Measurements from ENCODE around the gene BBLN. TPM values are rescaled to one million over a fixed set of nuclear protein-coding genes. Genes with fewer than 3 reads are reported as not detected.

Gene BBLN
- total RNA-seq, 1 experiment from 2014 or later, result 48.5 TPM

GRCh38 chr9:128145536-128145935, 14.5 kb upstream of the BBLN start:
- in situ Hi-C loops (cut with HindIII; ENCODE audit: low pct_unique_long_range_greater_than_20kb, low sequenced_read_pairs), result no loop called here
- peaks cover 5% of the 10 kb centered on the region for H3K4me1 ChIP-seq (ENCODE audit: control insufficient read depth, insufficient read depth, low read length)

GRCh38 chr9:128145951-128146351, 14.1 kb upstream of the BBLN start:
- in situ Hi-C loops (cut with HindIII; ENCODE audit: low pct_unique_long_range_greater_than_20kb, low sequenced_read_pairs), result no loop called here
- intact Hi-C loops (cut with micrococcal nuclease; ENCODE audit: unreplicated experiment), result no loop called here
- H3K36me3 ChIP-seq (ENCODE audit: control insufficient read depth, insufficient read depth, low read length), result no peaks in the 10 kb centered on the region
- DNase-seq (ENCODE audit: low read depth, low spot score) (no peak), ATAC-seq (no peak)
- no peak overlapping the region for H3K4me3 ChIP-seq (ENCODE audit: low read depth in 2 of 2, low read length in 2 of 2)
- H3K27ac ChIP-seq (ENCODE audit: low read length), result no peak overlapping the region
- H3K4me1 ChIP-seq (ENCODE audit: control insufficient read depth, insufficient read depth, low read length), result peaks cover 5% of the 10 kb centered on the region
- TF ChIP-seq, protein P1, sequence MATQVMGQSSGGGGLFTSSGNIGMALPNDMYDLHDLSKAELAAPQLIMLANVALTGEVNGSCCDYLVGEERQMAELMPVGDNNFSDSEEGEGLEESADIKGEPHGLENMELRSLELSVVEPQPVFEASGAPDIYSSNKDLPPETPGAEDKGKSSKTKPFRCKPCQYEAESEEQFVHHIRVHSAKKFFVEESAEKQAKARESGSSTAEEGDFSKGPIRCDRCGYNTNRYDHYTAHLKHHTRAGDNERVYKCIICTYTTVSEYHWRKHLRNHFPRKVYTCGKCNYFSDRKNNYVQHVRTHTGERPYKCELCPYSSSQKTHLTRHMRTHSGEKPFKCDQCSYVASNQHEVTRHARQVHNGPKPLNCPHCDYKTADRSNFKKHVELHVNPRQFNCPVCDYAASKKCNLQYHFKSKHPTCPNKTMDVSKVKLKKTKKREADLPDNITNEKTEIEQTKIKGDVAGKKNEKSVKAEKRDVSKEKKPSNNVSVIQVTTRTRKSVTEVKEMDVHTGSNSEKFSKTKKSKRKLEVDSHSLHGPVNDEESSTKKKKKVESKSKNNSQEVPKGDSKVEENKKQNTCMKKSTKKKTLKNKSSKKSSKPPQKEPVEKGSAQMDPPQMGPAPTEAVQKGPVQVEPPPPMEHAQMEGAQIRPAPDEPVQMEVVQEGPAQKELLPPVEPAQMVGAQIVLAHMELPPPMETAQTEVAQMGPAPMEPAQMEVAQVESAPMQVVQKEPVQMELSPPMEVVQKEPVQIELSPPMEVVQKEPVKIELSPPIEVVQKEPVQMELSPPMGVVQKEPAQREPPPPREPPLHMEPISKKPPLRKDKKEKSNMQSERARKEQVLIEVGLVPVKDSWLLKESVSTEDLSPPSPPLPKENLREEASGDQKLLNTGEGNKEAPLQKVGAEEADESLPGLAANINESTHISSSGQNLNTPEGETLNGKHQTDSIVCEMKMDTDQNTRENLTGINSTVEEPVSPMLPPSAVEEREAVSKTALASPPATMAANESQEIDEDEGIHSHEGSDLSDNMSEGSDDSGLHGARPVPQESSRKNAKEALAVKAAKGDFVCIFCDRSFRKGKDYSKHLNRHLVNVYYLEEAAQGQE (IDR thresholded peaks at IDR 0.05; ENCODE audit: insufficient read depth in 1 of 2, low read depth in 2 of 2, low read length in 1 of 2), result no peak
- TF ChIP-seq TCF7L2 (IDR thresholded peaks at IDR 0.05; ENCODE audit: low read depth, low read length) (no peak), POLR2AphosphoS5 (IDR thresholded peaks at IDR 0.05; ENCODE audit: low read depth, low read length) (no peak), SIN3A (IDR thresholded peaks at IDR 0.05; ENCODE audit: borderline replicate concordance, insufficient read depth, low read depth, low read length) (no peak)
- TF ChIP-seq, protein P2, sequence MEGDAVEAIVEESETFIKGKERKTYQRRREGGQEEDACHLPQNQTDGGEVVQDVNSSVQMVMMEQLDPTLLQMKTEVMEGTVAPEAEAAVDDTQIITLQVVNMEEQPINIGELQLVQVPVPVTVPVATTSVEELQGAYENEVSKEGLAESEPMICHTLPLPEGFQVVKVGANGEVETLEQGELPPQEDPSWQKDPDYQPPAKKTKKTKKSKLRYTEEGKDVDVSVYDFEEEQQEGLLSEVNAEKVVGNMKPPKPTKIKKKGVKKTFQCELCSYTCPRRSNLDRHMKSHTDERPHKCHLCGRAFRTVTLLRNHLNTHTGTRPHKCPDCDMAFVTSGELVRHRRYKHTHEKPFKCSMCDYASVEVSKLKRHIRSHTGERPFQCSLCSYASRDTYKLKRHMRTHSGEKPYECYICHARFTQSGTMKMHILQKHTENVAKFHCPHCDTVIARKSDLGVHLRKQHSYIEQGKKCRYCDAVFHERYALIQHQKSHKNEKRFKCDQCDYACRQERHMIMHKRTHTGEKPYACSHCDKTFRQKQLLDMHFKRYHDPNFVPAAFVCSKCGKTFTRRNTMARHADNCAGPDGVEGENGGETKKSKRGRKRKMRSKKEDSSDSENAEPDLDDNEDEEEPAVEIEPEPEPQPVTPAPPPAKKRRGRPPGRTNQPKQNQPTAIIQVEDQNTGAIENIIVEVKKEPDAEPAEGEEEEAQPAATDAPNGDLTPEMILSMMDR (IDR thresholded peaks at IDR 0.05), result no peak
- ChIA-PET CTCF (no interaction called here), POLR2A (no interaction called here)
- no TSS peak for BruUV-seq (replicated peaks)
- no peaks in the 10 kb centered on the region for H3K9me3 ChIP-seq (ENCODE audit: control insufficient read depth, insufficient read depth, low read depth, low read length)
- H3K27me3 ChIP-seq (ENCODE audit: control insufficient read depth, insufficient read depth, low read length), result no peaks in the 10 kb centered on the region

More at GRCh38 chr9:128145536-128145935, 14.5 kb upstream of the BBLN start:
- POLR2A ChIA-PET, result no interaction called here
- intact Hi-C loops (cut with micrococcal nuclease; ENCODE audit: unreplicated experiment), result no loop called here
- H3K36me3 ChIP-seq (ENCODE audit: control insufficient read depth, insufficient read depth, low read length), result no peaks in the 10 kb centered on the region
- no peaks in the 10 kb centered on the region for H3K9me3 ChIP-seq (ENCODE audit: control insufficient read depth, insufficient read depth, low read depth, low read length)
- DNase-seq (ENCODE audit: low read depth, low spot score), result no peak
- no peaks in the 10 kb centered on the region for H3K27me3 ChIP-seq (ENCODE audit: control insufficient read depth, insufficient read depth, low read length)
- CTCF ChIA-PET, result no interaction called here
- TF ChIP-seq SIN3A (IDR thresholded peaks at IDR 0.05; ENCODE audit: borderline replicate concordance, insufficient read depth, low read depth, low read length) (no peak), TCF7L2 (IDR thresholded peaks at IDR 0.05; ENCODE audit: low read depth, low read length) (no peak), POLR2AphosphoS5 (IDR thresholded peaks at IDR 0.05; ENCODE audit: low read depth, low read length) (no peak)
- TF ChIP-seq, protein P1 (IDR thresholded peaks at IDR 0.05; ENCODE audit: insufficient read depth in 1 of 2, low read depth in 2 of 2, low read length in 1 of 2), result no peak
- TF ChIP-seq, protein P2 (IDR thresholded peaks at IDR 0.05), result no peak
- no TSS peak for BruUV-seq (replicated peaks)
- no peak for ATAC-seq
- no peak overlapping the region for H3K27ac ChIP-seq (ENCODE audit: low read length)
- H3K4me3 ChIP-seq (ENCODE audit: low read depth in 2 of 2, low read length in 2 of 2), result no peak overlapping the region

Measured in Panc1 (cell line).